ENCODE measurements around the gene ZNF157.

DNA sequence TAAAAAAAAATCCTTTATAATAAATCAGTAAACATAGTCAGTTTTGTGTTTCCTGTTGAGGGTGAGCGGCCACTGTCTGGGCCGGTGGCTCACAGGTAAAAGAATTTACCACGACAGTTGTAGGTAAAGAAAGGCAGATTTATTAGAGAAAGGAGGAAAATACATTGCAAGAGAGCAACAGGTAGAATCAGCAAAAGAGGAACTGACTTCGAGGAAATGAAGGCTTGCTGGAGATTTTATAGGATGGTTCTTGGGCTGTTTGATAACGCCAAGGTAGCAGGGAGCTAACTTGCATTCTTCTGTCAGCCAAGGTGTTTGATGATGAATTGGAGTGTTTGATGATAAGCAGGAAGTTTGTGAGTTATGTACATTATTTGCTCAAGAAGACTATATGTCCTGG is 2.8 kb downstream of the ZNF157 start:
- TF ChIP-seq CTCF (IDR thresholded peaks at IDR 0.05; ENCODE audit: low read length) (no peak), EZH2 (optimal IDR thresholded peaks at IDR 0.05; ENCODE audit: low read depth, low read length) (no peak), EZH2phosphoT487 (IDR thresholded peaks at IDR 0.05; ENCODE audit: low read length) (no peak)

All from MM.1S (cell line).